ENCODE data around the gene BST2. TPM values are rescaled to one million over a fixed set of nuclear protein-coding genes. Genes with fewer than 3 reads are reported as not detected.

Gene BST2
- total RNA-seq, 1 experiment from 2014 or later = 22.8 TPM

- TF ChIP-seq ZSCAN18 (CRISPR knock-in tag; IDR thresholded peaks at IDR 0.05) = no peak
- no peak for TF ChIP-seq ZNF121 (CRISPR knock-in tag; IDR thresholded peaks at IDR 0.05)
- no peak for TF ChIP-seq FOXP4 (CRISPR knock-in tag; IDR thresholded peaks at IDR 0.05)
- no peak for TF ChIP-seq GRHL2 (CRISPR knock-in tag; IDR thresholded peaks at IDR 0.05; ENCODE audit: insufficient replicate concordance, severe bottlenecking)
- no peak for TF ChIP-seq SP1 (CRISPR knock-in tag; conservative IDR thresholded peaks at IDR 0.05)
- TF ChIP-seq ATF6 (CRISPR knock-in tag; IDR thresholded peaks at IDR 0.05) = no peak
- no peak for TF ChIP-seq ERG (CRISPR knock-in tag; IDR thresholded peaks at IDR 0.05)
These were observed 47.0 kb downstream of the BST2 start (continued) for GRCh38 chr19:17358395-17358794.

- peaks cover 2% of the 10 kb centered on the region; the same call in 1 of the 2 replicates for H3K27me3 Mint-ChIP-seq (ENCODE audit: low read depth)
- TF ChIP-seq TP53 (CRISPR knock-in tag; IDR thresholded peaks at IDR 0.05) (no peak), IRF2 (CRISPR knock-in tag; IDR thresholded peaks at IDR 0.05; ENCODE audit: borderline replicate concordance, low read depth) (no peak), AR (CRISPR knock-in tag; IDR thresholded peaks at IDR 0.05) (no peak), MYBL2 (CRISPR knock-in tag; IDR thresholded peaks at IDR 0.05) (no peak), GABPB1 (CRISPR knock-in tag; IDR thresholded peaks at IDR 0.05) (no peak), ATF1 (CRISPR knock-in tag; IDR thresholded peaks at IDR 0.05) (no peak), JUN (CRISPR knock-in tag; IDR thresholded peaks at IDR 0.05) (no peak), OVOL2 (CRISPR knock-in tag; IDR thresholded peaks at IDR 0.05; ENCODE audit: borderline replicate concordance) (no peak), ZNF416 (CRISPR knock-in tag; IDR thresholded peaks at IDR 0.05) (no peak), NFATC4 (CRISPR knock-in tag; IDR thresholded peaks at IDR 0.05) (no peak), RELA (CRISPR knock-in tag; IDR thresholded peaks at IDR 0.05; ENCODE audit: borderline replicate concordance) (no peak), IRF1 (CRISPR knock-in tag; IDR thresholded peaks at IDR 0.05) (no peak)
- POLR2A ChIA-PET = interaction anchor here (1.3 kb wide), 1 partner anchor 9 kb away, joined by 3 read pairs; no protein-coding TSS in a partner anchor
- H3K27ac Mint-ChIP-seq = no peak overlapping the region
- CTCF ChIA-PET = interaction anchor here (3.2 kb wide), 1 partner anchor 28 kb away, joined by 12 read pairs; no protein-coding TSS in a partner anchor
- no peak for DNase-seq (ENCODE audit: low spot score)
- ATAC-seq = no peak
- H3K36me3 Mint-ChIP-seq = no peaks in the 10 kb centered on the region
- no peaks in the 10 kb centered on the region for H3K9me3 Mint-ChIP-seq
- H3K4me1 Mint-ChIP-seq = peaks cover 5% of the 10 kb centered on the region; the same call in 1 of the 2 replicates
- H3K4me3 Mint-ChIP-seq = no peak overlapping the region
These were observed 47.7 kb downstream of the BST2 start for GRCh38 chr19:17357724-17358123.
